OCI-LY7 (cell line): ENCODE data around the gene G2E3. TPM values are rescaled to one million over a fixed set of nuclear protein-coding genes. Genes with fewer than 3 reads are reported as not detected.

Experiments used
- BruUV-seq: library from RNA; stranded (reverse); fragments of 400-500 nt; replicated peaks from 2 replicates; lab custom pipeline; 2021; lab: Mats Ljungman, UMichigan
- CTCF ChIA-PET: fragments of 300-600 bp; sonication (Branson Sonifier 250); formaldehyde crosslinking; loops from one replicate; lab custom pipeline; 2022; ENCODE audit warnings: antibody characterized with exemption; ENCODE audit not compliant: unreplicated experiment; lab: Charles Lee
- POLR2A ChIA-PET: fragments of 300-600 bp; sonication (Branson Sonifier 250); formaldehyde crosslinking; loops from one replicate; lab custom pipeline; 2022; ENCODE audit warnings: antibody characterized with exemption; lab: Charles Lee
- DNase-seq: peaks from one replicate; pipeline ENCODE4 v3.0.0-alpha.2; 2015; ENCODE audit warnings: low spot score
- H2AFZ ChIP-seq: fragments of 200-600 bp; sonication (generic), shearing (Covaris generic); 2 replicates; pipeline ENCODE4 v1.6.1; 2014; ENCODE audit warnings: mild to moderate bottlenecking, antibody characterized with exemption, low read length, moderate library complexity
- H3K27ac ChIP-seq: fragments of 200-600 bp; sonication (generic); 2 replicates; pipeline ENCODE4 v1.5.1; 2014; ENCODE audit warnings: mixed run types, low read depth, mild to moderate bottlenecking, moderate library complexity, low read length, inconsistent platforms; ENCODE audit not compliant: poor library complexity, severe bottlenecking
- H3K36me3 ChIP-seq: fragments of 200-600 bp; sonication (generic); 2 replicates; pipeline ENCODE4 v1.6.1; 2014; ENCODE audit warnings: mild to moderate bottlenecking, antibody characterized with exemption, low read length, moderate library complexity, mixed read lengths; ENCODE audit not compliant: insufficient read depth
- H3K4me1 ChIP-seq: fragments of 200-600 bp; sonication (generic); 2 replicates; pipeline ENCODE4 v1.5.1; 2014; ENCODE audit warnings: mild to moderate bottlenecking, low read length; ENCODE audit not compliant: insufficient read depth, poor library complexity, severe bottlenecking
- H3K4me2 ChIP-seq: fragments of 200-600 bp; sonication (generic); 2 replicates; pipeline ENCODE4 v1.6.1; 2014; ENCODE audit warnings: mild to moderate bottlenecking, low read length
- H3K4me3 ChIP-seq: fragments of 200-600 bp; sonication (generic); 2 replicates; pipeline ENCODE4 v1.5.1; 2014; ENCODE audit warnings: mild to moderate bottlenecking, low read depth, low read length; ENCODE audit not compliant: poor library complexity, severe bottlenecking
- H3K79me2 ChIP-seq: fragments of 200-600 bp; sonication (generic); 2 replicates; pipeline ENCODE4 v1.6.1; 2016; ENCODE audit warnings: low read depth, mild to moderate bottlenecking, low read length, moderate library complexity, mixed read lengths; ENCODE audit not compliant: insufficient read depth
- H3K9me2 ChIP-seq: fragments of 200-600 bp; sonication (generic); 2 replicates; pipeline ENCODE4 v1.6.1; 2016; ENCODE audit warnings: mild to moderate bottlenecking, low read length, mixed read lengths; ENCODE audit not compliant: insufficient read depth
- H3K9me3 ChIP-seq: fragments of 200-600 bp; sonication (generic); 2 replicates; pipeline ENCODE4 v1.6.1; 2014; ENCODE audit warnings: mild to moderate bottlenecking, mixed run types, low read length, mixed read lengths
- H4K20me1 ChIP-seq: fragments of 200-600 bp; sonication (generic); 2 replicates; pipeline ENCODE4 v1.6.1; 2014; ENCODE audit warnings: mild to moderate bottlenecking, antibody characterized with exemption, low read length, moderate library complexity, mixed read lengths; ENCODE audit not compliant: insufficient read depth
- EZH2phosphoT487 ChIP-seq: fragments of 200-600 bp; sonication (generic); IDR thresholded peaks from 2 replicates; pipeline ENCODE4 v1.6.1; 2018; ENCODE audit warnings: low read depth, borderline replicate concordance, mild to moderate bottlenecking, mixed run types, antibody characterized with exemption, low read length, moderate library complexity, mixed read lengths
- intact Hi-C: fragments of 100-400 bp; cut with micrococcal nuclease; formaldehyde crosslinking; loops from one replicate; pipeline ENCODE4 v1.10.0; 2022; ENCODE audit not compliant: unreplicated experiment
- total RNA-seq, 2 experiments: library from RNA; depleted of rRNA in 1 of 2; stranded (reverse); fragments of >200 nt in 1 of 2; shearing (Covaris generic) in 1 of 2; gene quantifications; 2 replicates each; pipeline ENCODE4 v1.2.3, GENCODE V29; 2014 to 2022
- TF ChIP-seq, protein P1 (sequence below): fragments of 200-600 bp; sonication (generic); conservative IDR thresholded peaks from 2 replicates; pipeline ENCODE4 v1.5.1; 2014; ENCODE audit warnings: mild to moderate bottlenecking, antibody characterized with exemption, low read length, moderate library complexity, mixed read lengths

G2E3 gene
- total RNA-seq, 2 experiments from 2014 or later: 22.3 to 43.9 TPM

DNA sequence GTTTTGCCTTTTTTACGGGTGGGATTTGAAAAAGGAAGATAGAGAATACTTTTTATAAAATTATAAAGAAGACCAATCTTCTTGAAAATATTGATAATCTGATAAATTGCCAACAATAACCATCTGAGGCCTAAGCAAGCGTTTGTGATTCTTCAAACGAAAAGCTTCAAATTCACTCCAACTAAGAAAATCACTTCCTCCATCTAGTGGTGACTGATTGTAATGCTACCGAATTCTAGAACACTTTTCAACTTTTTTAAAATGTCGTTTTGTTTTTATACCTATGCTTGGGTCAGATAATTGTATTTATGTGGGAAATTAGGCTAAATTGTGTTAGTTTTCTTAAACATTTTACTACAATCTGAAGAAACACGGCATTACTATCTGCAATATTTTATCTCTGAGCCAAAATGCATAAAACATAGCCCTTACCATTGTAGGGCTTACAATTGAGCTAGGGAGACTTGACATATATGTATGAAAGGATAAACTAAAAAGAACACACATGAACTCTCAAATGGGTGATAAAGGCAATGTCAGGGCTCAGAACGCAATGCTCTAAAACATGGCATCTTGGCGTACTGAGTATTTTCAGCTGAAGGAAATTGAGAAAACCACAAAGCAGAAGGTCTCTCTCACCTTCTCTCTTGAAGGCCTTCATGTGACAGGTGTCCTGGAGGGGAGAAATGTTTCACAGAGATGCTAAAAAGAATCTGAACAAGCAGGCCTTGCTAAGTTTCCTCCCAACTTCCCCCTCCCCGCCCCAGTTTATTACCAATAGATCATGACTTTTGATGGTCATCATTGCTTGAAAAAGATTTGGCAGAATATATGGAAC lies 36.8 kb upstream of the G2E3 start:
- H3K4me2 ChIP-seq: no peak overlapping the region
- TF ChIP-seq, protein P1, sequence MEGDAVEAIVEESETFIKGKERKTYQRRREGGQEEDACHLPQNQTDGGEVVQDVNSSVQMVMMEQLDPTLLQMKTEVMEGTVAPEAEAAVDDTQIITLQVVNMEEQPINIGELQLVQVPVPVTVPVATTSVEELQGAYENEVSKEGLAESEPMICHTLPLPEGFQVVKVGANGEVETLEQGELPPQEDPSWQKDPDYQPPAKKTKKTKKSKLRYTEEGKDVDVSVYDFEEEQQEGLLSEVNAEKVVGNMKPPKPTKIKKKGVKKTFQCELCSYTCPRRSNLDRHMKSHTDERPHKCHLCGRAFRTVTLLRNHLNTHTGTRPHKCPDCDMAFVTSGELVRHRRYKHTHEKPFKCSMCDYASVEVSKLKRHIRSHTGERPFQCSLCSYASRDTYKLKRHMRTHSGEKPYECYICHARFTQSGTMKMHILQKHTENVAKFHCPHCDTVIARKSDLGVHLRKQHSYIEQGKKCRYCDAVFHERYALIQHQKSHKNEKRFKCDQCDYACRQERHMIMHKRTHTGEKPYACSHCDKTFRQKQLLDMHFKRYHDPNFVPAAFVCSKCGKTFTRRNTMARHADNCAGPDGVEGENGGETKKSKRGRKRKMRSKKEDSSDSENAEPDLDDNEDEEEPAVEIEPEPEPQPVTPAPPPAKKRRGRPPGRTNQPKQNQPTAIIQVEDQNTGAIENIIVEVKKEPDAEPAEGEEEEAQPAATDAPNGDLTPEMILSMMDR: peak; percentile 92
- no peak for TF ChIP-seq EZH2phosphoT487
- no peaks in the 10 kb centered on the region for H3K36me3 ChIP-seq
- ChIA-PET CTCF (no interaction called here), POLR2A (interaction anchor here (0.6 kb wide), 1 partner anchor 709 kb away, joined by 3 read pairs; no protein-coding TSS in a partner anchor)
- H3K4me1 ChIP-seq: no peaks in the 10 kb centered on the region
- no TSS peak for BruUV-seq
- peak; percentile 43 for DNase-seq
- no peaks in the 10 kb centered on the region for H3K79me2 ChIP-seq
- H3K27ac ChIP-seq: no peak overlapping the region
- H3K9me2 ChIP-seq: no peaks in the 10 kb centered on the region
- intact Hi-C loops: loop anchor here (5.0 kb wide), 1 partner anchor 145 kb away; no protein-coding TSS in a partner anchor
- no peaks in the 10 kb centered on the region for H4K20me1 ChIP-seq
- 0 out of 2 replicates have a peak, but pooled peaks cover 9% of the 10 kb centered on the region for H3K9me3 ChIP-seq
- peak overlapping the region; percentile 12; the same call in 1 of the 2 replicates for H2AFZ ChIP-seq
- no peak overlapping the region for H3K4me3 ChIP-seq

DNA sequence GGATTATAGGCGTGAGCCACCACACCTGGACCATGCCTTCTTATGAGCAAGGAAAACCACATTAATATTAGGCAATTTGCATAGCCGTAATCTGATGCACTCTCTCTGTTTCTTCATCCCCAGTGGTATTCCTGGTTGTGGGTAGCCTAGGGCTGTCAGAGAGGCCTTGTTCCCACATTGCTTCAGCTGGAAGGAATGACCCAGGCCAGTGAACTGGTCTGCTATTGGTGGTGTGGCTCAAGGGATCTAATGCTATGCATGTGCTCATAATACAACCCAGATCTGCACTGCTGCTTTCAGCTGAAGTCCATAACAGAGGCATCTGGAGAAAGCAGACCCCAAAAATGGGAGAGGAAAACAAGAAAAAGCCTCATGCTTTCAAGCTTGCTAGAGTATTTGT lies 33.1 kb upstream of the G2E3 start:
- no peaks in the 10 kb centered on the region for H3K4me1 ChIP-seq
- H3K27ac ChIP-seq: no peak overlapping the region
- no peaks in the 10 kb centered on the region for H4K20me1 ChIP-seq
- intact Hi-C loops: no loop called here
- no TSS peak for BruUV-seq
- no peak overlapping the region for H2AFZ ChIP-seq
- 0 out of 2 replicates have a peak, but pooled peaks cover 14% of the 10 kb centered on the region for H3K9me3 ChIP-seq
- no peaks in the 10 kb centered on the region for H3K79me2 ChIP-seq
- H3K36me3 ChIP-seq: no peaks in the 10 kb centered on the region
- H3K4me3 ChIP-seq: no peak overlapping the region
- no peak for DNase-seq
- H3K9me2 ChIP-seq: no peaks in the 10 kb centered on the region
- no peak for TF ChIP-seq EZH2phosphoT487
- TF ChIP-seq, protein P1: no peak
- ChIA-PET CTCF (no interaction called here), POLR2A (no interaction called here)
- no peak overlapping the region for H3K4me2 ChIP-seq

DNA sequence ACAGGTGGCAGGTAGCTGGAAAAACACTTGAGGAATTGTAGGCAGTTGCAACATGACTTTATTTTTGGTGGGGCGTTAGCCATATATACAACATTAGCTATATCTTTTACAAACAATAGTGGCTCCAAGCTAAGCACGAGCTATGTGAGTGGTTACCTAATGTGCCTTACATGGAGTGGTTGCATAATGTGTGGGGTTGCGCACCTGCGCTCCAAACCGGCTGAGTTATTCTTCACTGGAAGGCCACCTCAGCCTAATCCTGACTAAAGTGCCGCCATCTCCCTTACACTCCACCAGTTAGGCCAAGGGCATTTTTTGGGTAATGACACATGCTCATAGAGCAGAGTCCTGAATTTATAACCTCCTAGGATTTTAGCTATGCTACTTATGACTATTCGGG lies 31.8 kb upstream of the G2E3 start:
- Histone ChIP-seq H3K4me3 (no peak overlapping the region), H3K27ac (no peak overlapping the region), H3K4me1 (no peaks in the 10 kb centered on the region), H3K79me2 (no peaks in the 10 kb centered on the region), H3K9me2 (no peaks in the 10 kb centered on the region), H2AFZ (no peak overlapping the region), H3K9me3 (0 out of 2 replicates have a peak, but pooled peaks cover 14% of the 10 kb centered on the region), H3K4me2 (no peak overlapping the region), H4K20me1 (no peaks in the 10 kb centered on the region), H3K36me3 (no peaks in the 10 kb centered on the region)
- no TSS peak for BruUV-seq
- TF ChIP-seq, protein P1: no peak
- no peak for TF ChIP-seq EZH2phosphoT487
- POLR2A ChIA-PET: no interaction called here
- CTCF ChIA-PET: no interaction called here
- DNase-seq: peak; percentile 39
- intact Hi-C loops: no loop called here
